GM12892 (cell line): ENCODE measurements around the gene TEKTIP1.

Experiments
- POLR2A ChIP-seq: IDR thresholded peaks from 2 replicates; pipeline ENCODE4 v1.6.1; 2011; ENCODE audit warnings: low read depth, low read length, control low read depth
- POLR2AphosphoS5 ChIP-seq: IDR thresholded peaks from 2 replicates; pipeline ENCODE4 v1.6.1; 2011; ENCODE audit warnings: low read depth, low read length, control low read depth

DNA sequence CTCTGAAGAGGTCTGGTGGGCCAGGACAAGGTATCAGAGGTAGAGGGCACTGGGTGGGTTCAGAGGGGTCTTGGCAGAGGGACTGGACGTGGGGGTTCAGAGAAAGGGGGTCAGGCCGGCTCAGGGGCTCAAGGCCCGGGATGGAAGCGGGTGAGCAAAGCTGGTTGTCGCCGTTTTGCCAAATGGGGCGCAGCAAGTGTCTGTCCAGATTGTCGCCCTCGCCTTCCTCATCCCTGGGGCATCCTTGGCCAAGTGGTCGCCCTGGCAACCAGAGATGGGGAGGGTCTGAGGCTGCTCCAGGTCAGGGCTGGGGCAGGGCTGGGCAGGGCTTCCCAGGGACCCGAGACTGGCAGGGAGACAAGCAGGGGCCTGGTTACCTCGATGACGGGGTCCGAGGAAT lies 45.3 kb upstream of the TEKTIP1 start:
- TF ChIP-seq POLR2A (no peak), POLR2AphosphoS5 (no peak)
